SJSA1 (cell line): ENCODE data around the gene RAB11A. TPM values are rescaled to one million over a fixed set of nuclear protein-coding genes. Genes with fewer than 3 reads are reported as not detected.

Source experiments
- DNase-seq, 2 experiments: peaks; one replicate each; pipeline ENCODE4 v3.0.0-alpha.2; 2015 to 2020; ENCODE audit warnings: low spot score in 2 of 2, low read depth in 1 of 2
- H3K27ac ChIP-seq: fragments of 250-450 bp; sonication (Bioruptor Pico); 2 replicates; pipeline ENCODE4 v1.5.1; 2020; ENCODE audit warnings: mild to moderate bottlenecking, moderate library complexity
- H3K27me3 ChIP-seq: fragments of 250-450 bp; sonication (Bioruptor Pico); replicated peaks from 2 replicates; pipeline ENCODE4 v1.5.1; 2020; ENCODE audit warnings: mild to moderate bottlenecking, moderate library complexity
- H3K36me3 ChIP-seq: fragments of 250-450 bp; sonication (Bioruptor Pico); 2 replicates; pipeline ENCODE4 v1.5.1; 2020; ENCODE audit warnings: mild to moderate bottlenecking
- H3K4me1 ChIP-seq: fragments of 250-450 bp; sonication (Bioruptor Pico); replicated peaks from 2 replicates; pipeline ENCODE4 v1.6.1; 2021; ENCODE audit warnings: mild to moderate bottlenecking
- H3K4me3 ChIP-seq: fragments of 250-450 bp; sonication (Bioruptor Pico); 2 replicates; pipeline ENCODE4 v1.5.1; 2020; ENCODE audit warnings: mild to moderate bottlenecking
- H3K9me3 ChIP-seq: fragments of 250-450 bp; sonication (Bioruptor Pico); replicated peaks from 2 replicates; pipeline ENCODE4 v1.5.1; 2020; ENCODE audit warnings: mild to moderate bottlenecking
- total RNA-seq: library from RNA; depleted of rRNA; stranded (reverse); fragments of >200 nt; shearing (Covaris generic); gene quantifications from 2 replicates; pipeline ENCODE4 v1.2.3, GENCODE V29; 2014; rRNA removed

RAB11A gene
- 196 and 205 TPM in 2 replicates for total RNA-seq

- H3K4me1 ChIP-seq, result peaks cover 12% of the 10 kb centered on the region
- peak; percentile 97 to 98 for DNase-seq
- H3K36me3 ChIP-seq, result peaks cover 11% of the 10 kb centered on the region; the same call in 1 of the 2 replicates
- H3K4me3 ChIP-seq, result peak within 1 kb of the TSS; percentile 71
- no peaks in the 10 kb centered on the region for H3K27me3 ChIP-seq
- no peaks in the 10 kb centered on the region for H3K9me3 ChIP-seq
- H3K27ac ChIP-seq, result peak within 1 kb of the TSS; percentile 62
Measured at GRCh38 chr15:65869126-65869953, at the start of gene RAB11A. Gene RAB11A, plus strand, starts transcription at chr15:65869491. Its CDS starts 95 bp downstream, at chr15:65869586.

GRCh38 chr15:65819563-65819960 lies 49.7 kb upstream of the RAB11A start:
- H3K27me3 ChIP-seq, result no peaks in the 10 kb centered on the region
- DNase-seq, result no peak
- no peaks in the 10 kb centered on the region for H3K36me3 ChIP-seq
- no peak overlapping the region for H3K27ac ChIP-seq
- no peak overlapping the region for H3K4me3 ChIP-seq
- H3K4me1 ChIP-seq, result no peaks in the 10 kb centered on the region
- no peaks in the 10 kb centered on the region for H3K9me3 ChIP-seq

- H3K36me3 ChIP-seq, result no peaks in the 10 kb centered on the region
Measured at GRCh38 chr15:65821070-65821469, 48.2 kb upstream of the RAB11A start.

GRCh38 chr15:65822316-65822715 lies 47.0 kb upstream of the RAB11A start:
- H3K4me1 ChIP-seq, result no peaks in the 10 kb centered on the region
- no peaks in the 10 kb centered on the region for H3K36me3 ChIP-seq
- no peaks in the 10 kb centered on the region for H3K27me3 ChIP-seq
- H3K9me3 ChIP-seq, result no peaks in the 10 kb centered on the region
- H3K4me3 ChIP-seq, result no peak overlapping the region
- no peak overlapping the region for H3K27ac ChIP-seq
- no peak for DNase-seq

More at GRCh38 chr15:65821070-65821469, 48.2 kb upstream of the RAB11A start:
- no peak overlapping the region for H3K4me3 ChIP-seq
- no peaks in the 10 kb centered on the region for H3K4me1 ChIP-seq
- H3K27ac ChIP-seq, result no peak overlapping the region
- no peaks in the 10 kb centered on the region for H3K27me3 ChIP-seq
- no peaks in the 10 kb centered on the region for H3K9me3 ChIP-seq
- DNase-seq, result no peak

- no peaks in the 10 kb centered on the region for H3K27me3 ChIP-seq
- peak; percentile 34 to 48 for DNase-seq
- no peaks in the 10 kb centered on the region for H3K36me3 ChIP-seq
- H3K27ac ChIP-seq, result no peak overlapping the region
- H3K9me3 ChIP-seq, result no peaks in the 10 kb centered on the region
- H3K4me1 ChIP-seq, result no peaks in the 10 kb centered on the region
- H3K4me3 ChIP-seq, result no peak overlapping the region
Measured at GRCh38 chr15:65824031-65824743, 45.1 kb upstream of the RAB11A start.

- no peaks in the 10 kb centered on the region for H3K4me1 ChIP-seq
- no peak for DNase-seq
- no peaks in the 10 kb centered on the region for H3K36me3 ChIP-seq
- H3K4me3 ChIP-seq, result no peak overlapping the region
- H3K27ac ChIP-seq, result no peak overlapping the region
- no peaks in the 10 kb centered on the region for H3K9me3 ChIP-seq
- no peaks in the 10 kb centered on the region for H3K27me3 ChIP-seq
Measured at GRCh38 chr15:65824941-65825544, 44.2 kb upstream of the RAB11A start.

- H3K27ac ChIP-seq, result no peak overlapping the region
- no peaks in the 10 kb centered on the region for H3K36me3 ChIP-seq
- no peaks in the 10 kb centered on the region for H3K27me3 ChIP-seq
- no peaks in the 10 kb centered on the region for H3K9me3 ChIP-seq
- H3K4me3 ChIP-seq, result no peak overlapping the region
- DNase-seq, result no peak
- no peaks in the 10 kb centered on the region for H3K4me1 ChIP-seq
Measured at GRCh38 chr15:65827065-65827464, 42.2 kb upstream of the RAB11A start.

GRCh38 chr15:65828585-65828984 lies 40.7 kb upstream of the RAB11A start:
- H3K27me3 ChIP-seq, result no peaks in the 10 kb centered on the region
- no peak overlapping the region for H3K4me3 ChIP-seq
- H3K4me1 ChIP-seq, result peaks cover 10% of the 10 kb centered on the region
- DNase-seq, result no peak
- H3K9me3 ChIP-seq, result no peaks in the 10 kb centered on the region
- H3K27ac ChIP-seq, result no peak overlapping the region
- no peaks in the 10 kb centered on the region for H3K36me3 ChIP-seq

GRCh38 chr15:65829130-65829764 lies 40.0 kb upstream of the RAB11A start:
- Histone ChIP-seq H3K4me3 (no peak overlapping the region), H3K9me3 (no peaks in the 10 kb centered on the region)
- DNase-seq, result no peak

GRCh38 chr15:65832549-65833364 lies 36.5 kb upstream of the RAB11A start:
- no peaks in the 10 kb centered on the region for H3K36me3 ChIP-seq
- H3K4me1 ChIP-seq, result peaks cover 10% of the 10 kb centered on the region
- H3K9me3 ChIP-seq, result no peaks in the 10 kb centered on the region
- DNase-seq, result peak; percentile 78 to 89
- peak overlapping the region; percentile 22 for H3K4me3 ChIP-seq
- H3K27me3 ChIP-seq, result no peaks in the 10 kb centered on the region
- peak overlapping the region; percentile 51 for H3K27ac ChIP-seq

More at GRCh38 chr15:65829130-65829764, 40.0 kb upstream of the RAB11A start:
- Histone ChIP-seq H3K4me1 (peaks cover 10% of the 10 kb centered on the region), H3K36me3 (no peaks in the 10 kb centered on the region), H3K27me3 (no peaks in the 10 kb centered on the region), H3K27ac (no peak overlapping the region)

GRCh38 chr15:65833501-65834205 lies 35.6 kb upstream of the RAB11A start:
- peaks cover 10% of the 10 kb centered on the region for H3K4me1 ChIP-seq
- H3K9me3 ChIP-seq, result no peaks in the 10 kb centered on the region
- no peak for DNase-seq
- no peaks in the 10 kb centered on the region for H3K27me3 ChIP-seq
- no peaks in the 10 kb centered on the region for H3K36me3 ChIP-seq
- H3K4me3 ChIP-seq, result no peak overlapping the region
- H3K27ac ChIP-seq, result peak overlapping the region; percentile 51

GRCh38 chr15:65834603-65835282 lies 34.5 kb upstream of the RAB11A start:
- no peaks in the 10 kb centered on the region for H3K9me3 ChIP-seq
- no peak for DNase-seq
- no peaks in the 10 kb centered on the region for H3K27me3 ChIP-seq
- no peaks in the 10 kb centered on the region for H3K36me3 ChIP-seq
- no peak overlapping the region for H3K27ac ChIP-seq
- no peak overlapping the region for H3K4me3 ChIP-seq
- H3K4me1 ChIP-seq, result peaks cover 10% of the 10 kb centered on the region
